DMS153 treated with DMSO at 0.1 percent for 48 hours (cell line): ENCODE data around the gene CATSPERB.
"Not testable (repeated sequence)": the region's sequence is repeated elsewhere in the genome, so short reads cannot be mapped to it uniquely, and the experiment has no call there.

Experiments used
- DNase-seq: peaks from one replicate; lab custom pipeline; 2025; ENCODE audit not compliant: unreplicated experiment; lab: John Stamatoyannopoulos, UW

Gene CATSPERB

GRCh38 chr14:91674911-91675310 lies 57.0 kb downstream of the CATSPERB start:
- DNase-seq: no peak

DNA sequence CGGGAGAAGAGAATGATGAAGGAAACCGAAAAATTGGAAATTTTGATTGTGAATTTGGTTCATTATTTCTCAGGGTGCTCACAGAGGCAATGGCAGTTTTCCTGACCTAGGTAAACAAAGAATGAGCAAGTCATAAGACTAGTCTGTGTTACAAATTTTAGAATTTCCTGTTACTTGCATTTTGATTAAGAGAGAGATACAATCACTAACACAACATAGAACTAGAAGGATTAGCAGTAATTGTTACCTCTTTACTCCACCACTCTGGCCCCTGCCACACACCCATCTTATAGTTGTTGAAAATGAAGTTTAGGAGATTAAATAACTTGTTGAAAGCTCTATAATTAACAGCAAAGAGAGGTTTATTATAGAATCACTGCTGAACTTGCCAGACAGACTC lies 62.0 kb downstream of the CATSPERB start:
- no peak for DNase-seq

- DNase-seq: not testable (repeated sequence)
Observed at GRCh38 chr14:91667101-91667500, 64.8 kb downstream of the CATSPERB start.

GRCh38 chr14:91660790-91661189 lies 71.1 kb downstream of the CATSPERB start:
- DNase-seq: no peak

DNA sequence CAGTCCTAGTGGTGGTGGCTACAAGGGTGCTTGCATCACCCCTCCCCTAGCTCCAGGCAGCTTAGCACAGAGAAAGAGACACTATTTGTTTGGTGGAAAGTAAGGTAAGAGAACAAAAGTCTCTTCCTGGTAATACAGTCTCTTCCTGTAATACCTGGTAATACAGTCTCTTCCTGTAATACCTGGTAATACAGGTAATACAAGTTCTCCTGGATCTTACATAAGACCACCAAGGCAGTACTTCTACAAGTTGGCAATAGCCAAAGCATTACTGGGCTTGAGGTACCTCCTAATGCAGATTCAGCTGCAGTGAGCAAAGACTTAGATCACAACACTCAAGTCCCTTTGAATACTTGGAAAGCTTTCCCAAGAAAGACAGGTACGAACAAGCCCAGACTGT lies 77.0 kb downstream of the CATSPERB start:
- no peak for DNase-seq

GRCh38 chr14:91653451-91653850 lies 78.4 kb downstream of the CATSPERB start:
- no peak for DNase-seq

GRCh38 chr14:91649930-91650329 lies 82.0 kb downstream of the CATSPERB start:
- no peak for DNase-seq

GRCh38 chr14:91647856-91648255 lies 84.0 kb downstream of the CATSPERB start:
- DNase-seq: no peak

- DNase-seq: no peak
Observed at GRCh38 chr14:91636604-91637003, 95.3 kb downstream of the CATSPERB start.

DNA sequence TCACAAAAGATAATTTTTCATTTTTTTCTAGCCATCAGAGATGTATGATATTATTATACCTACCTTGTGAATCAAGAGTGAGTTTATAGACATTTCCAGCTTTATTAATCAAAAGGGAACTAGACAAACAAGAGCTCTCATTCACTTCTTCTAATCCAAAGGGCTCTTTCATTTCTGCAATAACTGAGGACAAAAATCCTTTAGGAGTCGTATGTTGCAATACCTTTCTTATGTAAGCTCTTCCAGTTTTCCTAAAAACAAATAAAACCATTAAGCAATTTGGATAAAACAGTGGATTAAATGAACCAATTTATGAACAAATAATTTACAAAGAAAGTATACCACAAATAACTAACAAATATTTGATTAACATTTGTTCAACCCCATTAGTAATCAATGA lies 107.1 kb downstream of the CATSPERB start:
- DNase-seq: no peak

DNA sequence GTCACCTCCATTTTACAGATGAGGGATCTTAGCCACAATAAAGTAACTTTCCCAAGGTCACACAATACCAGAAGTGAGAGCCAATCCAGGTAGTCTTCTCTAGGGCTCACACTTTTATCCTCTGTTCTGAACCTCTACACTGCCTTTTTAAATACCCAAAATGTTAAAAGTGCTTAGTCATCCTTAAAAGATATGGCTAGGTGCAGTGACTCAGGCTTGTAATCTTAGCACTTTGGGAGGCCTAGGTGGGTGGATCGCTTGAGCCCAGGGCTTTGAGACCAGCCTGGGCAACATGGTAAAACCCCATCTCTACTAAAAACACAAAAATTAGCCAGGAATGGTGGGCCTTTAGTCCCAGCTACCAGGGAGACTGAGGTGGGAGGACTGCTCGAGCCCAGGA lies 117.7 kb downstream of the CATSPERB start:
- DNase-seq: no peak

DNA sequence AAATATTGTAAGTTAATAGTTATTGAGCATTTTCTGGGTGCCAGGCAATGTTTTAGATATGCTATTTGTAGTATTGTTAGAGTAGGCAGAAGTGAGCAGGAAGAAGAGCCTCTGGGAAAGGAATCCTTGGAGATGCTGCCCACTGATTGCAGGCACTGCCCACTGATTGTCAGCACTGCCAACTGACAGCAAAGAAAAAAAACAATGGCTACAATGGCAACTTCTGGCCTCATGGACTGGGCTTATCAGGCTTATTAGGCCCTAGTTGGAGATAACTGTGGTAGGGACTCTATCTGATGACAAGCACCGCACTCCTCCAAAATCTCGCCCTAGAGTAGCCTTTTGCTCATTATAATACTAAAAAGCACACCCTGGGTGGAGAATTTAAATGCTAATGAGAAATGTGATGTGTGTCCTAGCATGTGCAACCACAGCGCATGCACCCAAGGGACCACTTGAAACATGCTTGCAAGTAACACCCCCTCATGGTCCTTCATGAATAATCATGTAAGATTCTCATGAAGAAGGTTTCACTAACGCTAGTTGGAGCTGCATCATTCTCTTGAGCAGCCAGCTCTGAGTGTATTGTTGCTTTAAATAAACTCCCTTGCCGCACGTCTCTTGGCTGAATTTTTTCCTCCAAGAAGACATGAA lies 118.3 kb downstream of the CATSPERB start:
- DNase-seq: no peak

GRCh38 chr14:91611528-91611927 lies 120.4 kb downstream of the CATSPERB start:
- DNase-seq: no peak

DNA sequence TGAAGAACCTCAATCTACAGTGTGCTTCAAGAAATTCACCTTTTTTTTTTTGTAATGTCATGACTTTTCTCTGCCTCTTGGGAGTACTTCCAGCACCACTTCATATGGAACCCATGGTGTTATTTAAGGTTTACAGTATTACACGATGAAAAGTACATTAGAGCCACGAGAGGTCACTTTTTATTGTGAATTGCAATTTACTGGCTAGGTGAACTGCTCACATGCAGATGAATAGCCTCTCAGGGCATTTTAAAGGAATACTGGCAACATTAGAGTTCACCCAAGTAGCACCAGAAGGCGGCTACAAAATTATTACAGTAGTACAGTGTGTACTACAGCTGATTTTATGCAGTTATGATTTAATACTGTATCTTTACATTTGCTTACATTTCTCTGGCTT lies 122.7 kb downstream of the CATSPERB start:
- DNase-seq: no peak

GRCh38 chr14:91607322-91608047 lies 124.4 kb downstream of the CATSPERB start:
- no peak for DNase-seq

GRCh38 chr14:91606851-91607250 lies 125.0 kb downstream of the CATSPERB start:
- no peak for DNase-seq

DNA sequence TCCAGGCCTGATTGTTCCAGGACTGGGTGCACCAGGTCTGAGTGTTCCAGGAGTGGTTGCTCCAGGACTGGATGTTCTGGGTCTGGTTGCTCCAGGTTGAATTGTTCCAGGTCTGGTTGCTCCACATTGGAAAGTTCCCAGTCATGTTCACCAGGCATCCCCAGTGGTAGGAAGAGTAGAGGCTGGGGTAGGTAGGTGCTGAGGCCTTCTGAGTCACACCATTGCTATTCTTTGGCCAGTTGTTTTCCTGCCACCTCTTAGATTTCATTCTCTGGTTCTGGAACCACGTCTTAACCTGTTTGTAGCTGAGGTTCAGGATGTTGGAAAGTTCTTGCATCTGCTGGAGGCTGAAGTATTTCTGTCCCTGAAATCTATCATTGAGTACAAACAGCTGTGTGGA lies 127.3 kb downstream of the CATSPERB start:
- not testable (repeated sequence) for DNase-seq

- no peak for DNase-seq
Observed at GRCh38 chr14:91599994-91600393, 131.9 kb downstream of the CATSPERB start.

DNA sequence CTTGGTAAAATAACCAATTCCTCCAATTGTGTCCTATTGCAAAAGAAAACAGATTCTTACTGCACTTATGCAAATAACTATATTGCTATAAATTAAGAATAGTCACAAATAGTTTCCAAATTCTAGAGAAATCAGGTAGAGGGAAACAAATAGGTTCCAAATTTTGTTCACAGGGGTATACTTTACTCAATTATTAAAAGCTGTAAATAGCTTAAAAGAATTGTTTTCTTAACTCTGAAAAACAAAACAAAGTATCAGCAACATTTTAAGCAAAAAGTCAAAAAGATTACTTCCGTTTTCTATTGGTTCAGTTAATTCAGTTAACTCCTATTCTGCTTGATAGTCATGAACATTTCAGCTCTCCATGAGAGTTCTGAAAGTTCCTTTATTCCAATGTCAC lies 136.2 kb downstream of the CATSPERB start:
- no peak for DNase-seq

DNA sequence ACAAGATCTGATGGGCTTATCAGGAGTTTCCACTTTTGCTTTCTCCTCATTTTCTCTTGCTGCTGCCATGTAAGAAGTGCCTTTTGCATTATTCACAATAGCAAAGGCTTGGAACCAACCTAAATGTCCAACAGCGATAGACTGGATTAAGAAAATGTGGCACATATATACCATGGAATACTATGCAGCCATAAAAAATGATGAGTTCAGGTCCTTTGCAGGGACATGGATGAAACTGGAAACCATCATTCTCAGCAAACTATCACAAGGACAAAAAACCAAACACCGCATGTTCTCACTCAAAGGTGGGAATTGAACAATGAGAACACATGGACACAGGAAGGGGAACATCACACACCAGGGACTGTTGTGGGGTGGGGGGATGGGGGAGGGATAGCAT lies 137.9 kb downstream of the CATSPERB start:
- DNase-seq: not testable (repeated sequence)

GRCh38 chr14:91586410-91586809 lies 145.5 kb downstream of the CATSPERB start:
- DNase-seq: no peak

GRCh38 chr14:91585856-91586255 lies 146.0 kb downstream of the CATSPERB start:
- no peak for DNase-seq

DNA sequence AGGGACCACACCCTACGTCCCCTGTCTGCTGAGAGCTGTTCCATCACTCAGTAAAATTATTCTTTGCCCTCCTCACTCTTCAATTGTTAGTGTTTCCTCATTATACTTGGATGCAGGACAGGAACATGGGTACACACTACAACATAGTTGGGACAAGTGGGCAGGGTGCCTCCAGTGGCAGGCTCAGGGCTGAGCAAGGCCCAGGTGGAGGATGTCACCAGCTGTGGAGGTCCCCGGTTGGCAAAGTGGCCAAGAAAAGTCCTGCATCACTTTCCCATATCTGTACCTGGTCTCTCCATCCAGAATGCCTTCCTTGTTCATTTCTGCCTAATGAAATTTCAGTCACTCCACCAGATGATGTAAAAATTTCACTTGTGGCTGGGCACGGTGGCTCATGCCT lies 149.1 kb downstream of the CATSPERB start:
- DNase-seq: no peak
